BJ (cell line): ENCODE measurements around the gene SNAP25. TPM values are rescaled to one million over a fixed set of nuclear protein-coding genes. Genes with fewer than 3 reads are reported as not detected.

ENCODE experiments used
- CTCF ChIA-PET: fragments of 350-600 bp; formaldehyde crosslinking; extraction: SDS; loops from one replicate; lab custom pipeline; 2021; ENCODE audit warnings: antibody characterized with exemption, inconsistent platforms; lab: Yijun Ruan, JAX
- POLR2A ChIA-PET: fragments of 300-600 bp; sonication (Branson Sonifier 250); formaldehyde crosslinking; extraction: SDS; loops from one replicate; lab custom pipeline; 2021; ENCODE audit warnings: antibody characterized with exemption; lab: Charles Lee
- DNase-seq: peaks from one replicate; pipeline ENCODE4 v3.0.0-alpha.2; 2011; ENCODE audit warnings: low read depth
- H3K27me3 ChIP-seq: 2 replicates; pipeline ENCODE4 v1.6.0; 2011; ENCODE audit warnings: low read length; ENCODE audit not compliant: control insufficient read depth, insufficient read depth
- H3K36me3 ChIP-seq: 2 replicates; pipeline ENCODE4 v1.5.1; 2011; ENCODE audit warnings: low read length; ENCODE audit not compliant: control insufficient read depth, insufficient read depth
- H3K4me3 ChIP-seq: 2 replicates; pipeline ENCODE4 v1.5.1; 2011; ENCODE audit warnings: low read depth, mild to moderate bottlenecking, control low read depth, low read length
- CTCF ChIP-seq: IDR thresholded peaks from 2 replicates; pipeline ENCODE4 v1.5.1; 2011; ENCODE audit warnings: low read depth, mild to moderate bottlenecking, control low read depth, inconsistent platforms, low read length, moderate library complexity; ENCODE audit not compliant: insufficient read depth
- polyA plus RNA-seq: library from polyadenylated mRNA; depleted of rRNA; stranded (reverse); fragments of >200 nt; gene quantifications from 2 replicates; pipeline ENCODE4 v1.2.3, GENCODE V29; 2011

Gene SNAP25
- polyA plus RNA-seq, 1 experiment: 0.56 TPM

- DNase-seq: no peak
- TF ChIP-seq CTCF: no peak
- CTCF ChIA-PET: interaction anchor here (1.2 kb wide), 1 partner anchor 20 kb away, joined by 3 read pairs; no protein-coding TSS in a partner anchor
- H3K4me3 ChIP-seq: no peak overlapping the region
- H3K36me3 ChIP-seq: no peaks in the 10 kb centered on the region
- POLR2A ChIA-PET: no interaction called here
- H3K27me3 ChIP-seq: 0 out of 2 replicates have a peak, but pooled peaks cover 2% of the 10 kb centered on the region
These were observed 2.4 kb upstream of the SNAP25 start for GRCh38 chr20:10216146-10216791.

GRCh38 chr20:10217721-10218410 is 764 bp upstream of the SNAP25 start:
- CTCF ChIA-PET: interaction anchor here (1.3 kb wide), 2 partner anchors 126 to 128 kb away, joined by 3 to 4 read pairs; no protein-coding TSS in a partner anchor
- no peak for TF ChIP-seq CTCF
- 0 out of 2 replicates have a peak, but pooled peaks cover 2% of the 10 kb centered on the region for H3K27me3 ChIP-seq
- no peaks in the 10 kb centered on the region for H3K36me3 ChIP-seq
- DNase-seq: peak; percentile 64
- peak overlapping the region; percentile 38 for H3K4me3 ChIP-seq
- POLR2A ChIA-PET: interaction anchor here (0.6 kb wide), 1 partner anchor 993 kb away, joined by 3 read pairs; no protein-coding TSS in a partner anchor

GRCh38 chr20:10219452-10219791 is 792 bp downstream of the SNAP25 start:
- no peaks in the 10 kb centered on the region for H3K36me3 ChIP-seq
- ChIA-PET CTCF (interaction anchor here (0.9 kb wide), 1 partner anchor 138 kb away, joined by 3 read pairs; no protein-coding TSS in a partner anchor), POLR2A (interaction anchor here (0.6 kb wide), 1 partner anchor 1705 kb away, joined by 4 read pairs; no protein-coding TSS in a partner anchor)
- no peak for TF ChIP-seq CTCF
- DNase-seq: no peak
- H3K27me3 ChIP-seq: no peaks in the 10 kb centered on the region
- peak overlapping the region; percentile 38 for H3K4me3 ChIP-seq

GRCh38 chr20:10219993-10220750 is 1.5 kb downstream of the SNAP25 start:
- CTCF ChIA-PET: interaction anchor here (0.9 kb wide), 1 partner anchor 137 kb away, joined by 3 read pairs; no protein-coding TSS in a partner anchor
- no peak for DNase-seq
- no peak for TF ChIP-seq CTCF
- Histone ChIP-seq H3K36me3 (no peaks in the 10 kb centered on the region), H3K4me3 (no peak overlapping the region), H3K27me3 (no peaks in the 10 kb centered on the region)
- POLR2A ChIA-PET: no interaction called here
